CD4-positive, alpha-beta T cell treated with Interleukin-21 for 1 hour (primary cell): Measurements from ENCODE around the gene CAPN15.
"Not testable (repeated sequence)": the region's sequence is repeated elsewhere in the genome, so short reads cannot be mapped to it uniquely, and the experiment has no call there.

Experiments
- DNase-seq: peaks from one replicate; pipeline ENCODE4 v3.0.0-alpha.2; 2020

The CAPN15 gene

GRCh38 chr16:595094-595528, 67.6 kb downstream of the CAPN15 start:
- DNase-seq, result no peak

- no peak for DNase-seq
These were observed 68.6 kb downstream of the CAPN15 start for GRCh38 chr16:595942-596735.

DNA sequence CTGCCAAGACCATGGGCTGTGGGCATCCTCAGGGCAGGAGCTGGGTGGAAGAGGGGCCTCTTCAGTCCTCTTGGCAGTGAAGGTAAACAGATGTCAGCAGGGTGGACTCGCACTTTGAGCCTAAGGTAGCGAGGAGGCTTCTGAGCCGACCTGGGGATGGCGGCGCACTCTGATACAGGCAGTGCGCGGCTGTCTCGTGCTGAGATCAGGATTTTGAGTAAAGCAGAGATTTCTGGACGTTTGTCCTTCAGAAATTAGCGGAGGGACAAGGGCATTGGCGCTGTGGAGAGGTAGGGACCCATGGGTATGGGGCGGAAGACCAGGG, 69.2 kb downstream of the CAPN15 start:
- no peak for DNase-seq

GRCh38 chr16:597655-598054, 70.1 kb downstream of the CAPN15 start:
- DNase-seq, result not testable (repeated sequence)

- no peak for DNase-seq
These were observed 71.6 kb downstream of the CAPN15 start for GRCh38 chr16:598823-599739.

DNA sequence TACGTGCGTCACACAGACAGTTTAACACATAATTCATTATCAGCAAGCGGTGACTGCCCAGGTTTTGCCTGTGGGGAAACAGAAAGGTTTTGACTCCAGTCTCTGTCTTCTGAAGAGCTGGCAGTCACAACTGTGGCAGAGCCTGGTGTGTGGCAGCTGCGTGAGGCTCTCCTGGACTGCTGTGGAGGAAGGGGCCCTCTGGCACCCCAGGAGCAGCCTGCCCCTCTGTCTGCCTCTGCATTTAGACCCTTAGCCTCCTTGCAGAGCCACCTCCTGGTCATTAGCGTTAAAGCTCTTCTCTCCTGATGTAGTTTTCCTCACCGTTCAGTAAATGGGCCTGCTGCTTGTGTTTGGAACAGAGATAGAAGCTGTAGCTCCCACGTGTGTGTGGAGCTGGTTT, 73.3 kb downstream of the CAPN15 start:
- no peak for DNase-seq

DNA sequence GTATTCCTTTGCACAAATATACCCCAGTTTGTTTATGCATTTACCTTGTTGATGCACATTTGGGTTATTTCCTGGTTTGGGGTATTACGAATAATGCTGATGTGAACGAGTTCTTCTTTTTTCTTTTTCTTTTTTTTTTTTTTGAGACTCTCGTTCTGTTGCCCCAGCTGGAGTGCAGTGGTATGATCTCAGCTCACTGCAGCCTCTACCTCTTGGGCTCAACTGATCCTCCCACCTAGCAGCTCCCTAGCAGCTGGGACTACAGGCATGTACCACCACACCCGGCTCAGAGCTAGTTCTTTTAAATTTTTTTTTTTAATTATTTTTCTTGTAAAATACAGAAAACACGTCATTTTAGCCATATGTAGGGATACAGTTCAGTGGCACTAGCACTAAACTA, 76.4 kb downstream of the CAPN15 start:
- no peak for DNase-seq
